LNCAP (cell line): ENCODE data around the gene CACNA1B.
"Not testable (repeated sequence)": the region's sequence is repeated elsewhere in the genome, so short reads cannot be mapped to it uniquely, and the experiment has no call there.

Source experiments
- TF ChIP-seq, protein P1 (sequence below): fragments of 450-650 bp; IDR thresholded peaks from 2 replicates; pipeline ENCODE4 v1.5.1; 2017; ENCODE audit warnings: mild to moderate bottlenecking

The CACNA1B gene

DNA sequence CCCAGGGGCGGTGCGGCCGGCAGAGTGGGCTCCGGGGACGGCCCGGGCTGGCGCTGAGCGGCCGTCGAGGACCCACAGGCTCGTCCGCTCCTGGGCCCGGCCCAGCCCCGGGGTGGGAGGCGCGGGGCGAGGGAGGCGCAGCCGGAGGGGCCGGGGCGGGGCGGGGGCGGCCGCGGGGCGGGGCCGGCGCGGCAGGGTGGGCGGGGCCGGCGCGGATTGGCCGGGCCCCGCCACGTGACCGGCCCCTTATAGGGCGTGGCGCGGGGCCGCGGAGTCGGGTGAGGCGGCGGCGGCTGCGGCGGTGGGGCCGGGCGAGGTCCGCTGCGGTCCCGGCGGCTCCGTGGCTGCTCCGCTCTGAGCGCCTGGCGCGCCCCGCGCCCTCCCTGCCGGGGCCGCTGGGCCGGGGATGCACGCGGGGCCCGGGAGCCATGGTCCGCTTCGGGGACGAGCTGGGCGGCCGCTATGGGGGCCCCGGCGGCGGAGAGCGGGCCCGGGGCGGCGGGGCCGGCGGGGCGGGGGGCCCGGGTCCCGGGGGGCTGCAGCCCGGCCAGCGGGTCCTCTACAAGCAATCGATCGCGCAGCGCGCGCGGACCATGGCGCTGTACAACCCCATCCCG, at the start of gene CACNA1B:
TSS of gene CACNA1B (plus strand) at position 277 of the 617 bp plus-strand sequence. CDS start at position 429, 152 bp downstream.
- TF ChIP-seq, protein P1, sequence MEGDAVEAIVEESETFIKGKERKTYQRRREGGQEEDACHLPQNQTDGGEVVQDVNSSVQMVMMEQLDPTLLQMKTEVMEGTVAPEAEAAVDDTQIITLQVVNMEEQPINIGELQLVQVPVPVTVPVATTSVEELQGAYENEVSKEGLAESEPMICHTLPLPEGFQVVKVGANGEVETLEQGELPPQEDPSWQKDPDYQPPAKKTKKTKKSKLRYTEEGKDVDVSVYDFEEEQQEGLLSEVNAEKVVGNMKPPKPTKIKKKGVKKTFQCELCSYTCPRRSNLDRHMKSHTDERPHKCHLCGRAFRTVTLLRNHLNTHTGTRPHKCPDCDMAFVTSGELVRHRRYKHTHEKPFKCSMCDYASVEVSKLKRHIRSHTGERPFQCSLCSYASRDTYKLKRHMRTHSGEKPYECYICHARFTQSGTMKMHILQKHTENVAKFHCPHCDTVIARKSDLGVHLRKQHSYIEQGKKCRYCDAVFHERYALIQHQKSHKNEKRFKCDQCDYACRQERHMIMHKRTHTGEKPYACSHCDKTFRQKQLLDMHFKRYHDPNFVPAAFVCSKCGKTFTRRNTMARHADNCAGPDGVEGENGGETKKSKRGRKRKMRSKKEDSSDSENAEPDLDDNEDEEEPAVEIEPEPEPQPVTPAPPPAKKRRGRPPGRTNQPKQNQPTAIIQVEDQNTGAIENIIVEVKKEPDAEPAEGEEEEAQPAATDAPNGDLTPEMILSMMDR = not testable (repeated sequence)

DNA sequence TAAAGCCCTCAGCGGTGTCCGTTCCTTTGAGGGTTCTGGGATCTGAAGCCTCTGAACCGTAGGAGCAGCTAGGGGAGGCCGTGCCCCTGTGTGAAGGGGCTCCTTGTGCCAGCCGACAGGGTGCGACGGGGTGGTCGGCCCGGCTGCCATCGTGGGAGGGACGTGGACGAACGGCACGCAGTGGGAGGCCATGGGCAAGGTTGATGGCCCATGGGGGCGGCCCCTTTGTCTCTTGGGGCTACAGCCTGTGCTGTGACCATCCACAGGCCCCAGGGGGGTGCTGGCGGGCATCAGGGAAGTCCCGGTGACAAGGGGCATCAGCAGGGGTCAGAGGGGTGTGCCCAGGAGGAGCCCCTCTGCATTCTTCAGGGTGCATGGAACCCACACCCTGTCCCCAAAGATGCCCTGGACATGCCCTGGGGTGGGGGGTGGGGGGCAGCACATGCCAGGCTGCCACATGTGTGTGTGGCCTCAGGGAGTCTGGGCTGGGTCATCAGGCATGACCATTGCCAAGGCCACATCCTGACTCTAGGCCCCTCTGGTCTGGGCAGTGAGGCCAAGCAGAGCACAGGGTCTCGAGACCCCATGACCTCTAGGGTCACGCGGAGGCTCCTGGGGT, 49.6 kb upstream of the CACNA1B start:
- TF ChIP-seq, protein P1 = no peak

DNA sequence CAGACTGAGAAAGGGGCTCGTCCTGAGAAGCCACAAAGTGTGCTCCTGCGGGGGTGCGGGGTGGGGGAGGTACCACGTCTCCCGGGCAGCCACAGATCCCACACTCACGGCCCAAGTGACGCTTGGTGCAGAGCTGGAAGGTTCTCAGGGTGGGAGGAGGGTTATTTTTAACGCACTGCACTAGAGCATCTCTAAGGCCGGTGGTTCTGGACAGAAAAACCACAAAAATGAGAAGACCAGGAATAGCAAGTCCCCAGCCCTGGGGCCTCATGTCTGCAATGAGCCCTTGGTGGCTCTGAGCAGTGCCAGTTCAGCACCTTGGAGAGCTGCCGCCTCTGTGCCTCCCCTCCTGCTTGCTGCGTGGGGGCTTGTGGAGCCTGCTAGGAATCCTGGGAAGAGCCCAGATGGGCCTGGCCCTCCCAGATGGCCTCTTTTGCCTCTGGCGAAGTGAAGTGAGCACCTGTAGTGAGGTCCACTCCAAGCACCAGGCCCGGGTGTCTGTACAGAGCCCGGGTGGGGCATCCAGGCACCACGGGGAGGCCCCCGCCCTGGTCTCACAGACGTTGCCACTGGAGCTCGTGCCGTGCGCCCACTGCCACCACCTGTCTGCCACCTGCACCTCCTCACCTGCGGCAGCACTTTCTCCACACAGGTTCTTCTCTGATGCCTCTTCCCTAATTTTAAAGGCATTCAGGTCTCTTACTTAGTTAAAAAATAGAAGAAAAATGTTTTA, 48.9 kb upstream of the CACNA1B start:
- TF ChIP-seq, protein P1 = no peak

DNA sequence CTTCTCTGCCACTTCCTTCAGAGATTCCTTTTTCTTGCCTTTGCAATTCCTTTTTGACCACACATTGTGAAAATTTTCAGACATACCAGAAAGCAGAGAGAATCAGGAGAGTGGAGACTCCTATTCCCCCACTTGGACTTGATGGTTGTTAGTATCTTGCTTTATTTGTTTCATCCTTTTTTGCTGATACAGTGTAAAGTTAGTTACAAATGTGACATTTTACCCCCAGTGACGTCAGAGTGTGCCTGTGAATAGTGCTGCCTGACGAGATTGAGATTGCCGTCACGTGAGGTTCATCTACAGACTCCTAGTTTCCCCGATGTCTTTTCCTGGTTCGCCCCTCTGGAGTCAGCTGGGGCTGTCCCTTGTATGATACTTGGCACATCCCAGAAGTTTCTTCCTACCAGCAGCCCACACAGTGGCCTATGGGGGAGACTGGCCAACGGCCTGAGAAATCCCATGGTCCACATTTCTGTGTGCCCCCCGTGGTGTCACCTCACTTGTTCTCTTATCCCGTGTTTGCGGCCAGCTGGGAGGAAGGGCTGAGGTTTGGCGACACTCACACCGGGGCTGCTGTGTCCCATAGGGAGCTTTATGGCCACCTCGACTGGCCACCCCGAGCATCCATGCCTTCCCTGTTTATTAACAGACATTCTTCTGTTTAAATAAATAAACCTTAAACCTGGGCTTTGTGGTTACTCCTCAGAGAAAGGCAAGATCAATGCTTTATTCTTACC, 48.2 kb upstream of the CACNA1B start:
- TF ChIP-seq, protein P1 = no peak

DNA sequence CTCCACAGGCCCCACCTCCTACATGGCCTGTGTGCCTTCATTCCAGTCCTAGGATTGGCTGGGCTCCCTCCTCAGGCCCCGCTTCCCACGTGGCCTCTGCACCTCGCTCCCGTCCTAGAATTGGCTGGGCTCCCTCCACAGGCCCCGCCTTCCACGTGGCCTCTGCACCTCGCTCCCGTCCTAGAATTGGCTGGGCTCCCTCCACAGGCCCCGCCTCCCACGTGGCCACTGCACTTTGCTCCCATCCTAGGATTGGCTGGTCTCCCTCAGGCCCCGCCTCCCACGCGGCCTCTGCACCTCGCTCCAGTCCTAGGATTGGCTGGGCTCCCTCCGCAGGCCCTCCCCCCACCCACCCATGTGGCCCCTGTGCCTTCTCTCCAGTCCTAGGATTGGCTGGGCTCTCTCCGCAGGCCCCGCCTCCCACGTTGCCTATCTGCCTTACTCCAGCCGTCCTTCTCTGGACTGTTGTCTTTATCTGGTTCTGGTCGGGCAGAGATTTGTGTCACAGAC, 45.3 kb upstream of the CACNA1B start:
- TF ChIP-seq, protein P1 = no peak

DNA sequence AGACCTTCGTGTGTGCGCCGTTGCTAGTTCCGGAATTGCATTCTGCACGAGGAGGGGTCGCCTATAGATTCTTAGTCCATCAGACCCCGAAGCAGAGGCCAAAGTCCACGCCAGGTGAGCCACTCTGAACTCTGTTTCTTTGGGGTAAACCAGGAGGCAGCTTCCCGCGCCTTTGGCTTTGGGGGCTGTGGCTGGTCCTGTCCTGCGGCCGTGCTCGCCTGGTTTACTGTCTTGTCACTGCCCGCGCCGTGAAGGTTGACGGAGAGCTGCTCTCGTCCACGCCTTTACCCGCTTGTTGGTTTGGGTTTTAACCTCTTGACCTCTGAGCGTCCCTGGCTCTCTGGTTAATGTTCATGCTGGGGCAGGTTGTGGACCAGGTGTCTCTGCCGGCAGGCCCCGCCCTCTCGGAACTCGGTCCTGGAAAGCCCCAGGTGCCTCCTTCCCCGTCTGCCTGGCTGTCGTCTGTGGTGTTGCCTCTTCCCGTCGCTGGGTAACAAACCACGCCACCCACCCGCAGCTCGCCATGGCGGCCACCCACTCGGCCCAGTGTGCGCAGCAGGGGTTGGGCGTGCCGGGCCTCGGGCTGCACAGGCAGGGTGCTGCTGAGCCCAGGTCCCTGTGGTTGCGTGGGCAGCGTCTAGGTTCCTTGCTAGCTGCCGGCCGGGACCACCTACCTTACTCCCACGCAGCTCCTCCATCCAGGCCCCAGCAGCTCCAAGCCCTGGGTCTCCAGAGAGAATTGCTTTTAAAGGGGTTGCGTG, 44.6 kb upstream of the CACNA1B start:
- TF ChIP-seq, protein P1 = no peak
